ENCODE measurements around the gene NOVA1.

Gene NOVA1

DNA sequence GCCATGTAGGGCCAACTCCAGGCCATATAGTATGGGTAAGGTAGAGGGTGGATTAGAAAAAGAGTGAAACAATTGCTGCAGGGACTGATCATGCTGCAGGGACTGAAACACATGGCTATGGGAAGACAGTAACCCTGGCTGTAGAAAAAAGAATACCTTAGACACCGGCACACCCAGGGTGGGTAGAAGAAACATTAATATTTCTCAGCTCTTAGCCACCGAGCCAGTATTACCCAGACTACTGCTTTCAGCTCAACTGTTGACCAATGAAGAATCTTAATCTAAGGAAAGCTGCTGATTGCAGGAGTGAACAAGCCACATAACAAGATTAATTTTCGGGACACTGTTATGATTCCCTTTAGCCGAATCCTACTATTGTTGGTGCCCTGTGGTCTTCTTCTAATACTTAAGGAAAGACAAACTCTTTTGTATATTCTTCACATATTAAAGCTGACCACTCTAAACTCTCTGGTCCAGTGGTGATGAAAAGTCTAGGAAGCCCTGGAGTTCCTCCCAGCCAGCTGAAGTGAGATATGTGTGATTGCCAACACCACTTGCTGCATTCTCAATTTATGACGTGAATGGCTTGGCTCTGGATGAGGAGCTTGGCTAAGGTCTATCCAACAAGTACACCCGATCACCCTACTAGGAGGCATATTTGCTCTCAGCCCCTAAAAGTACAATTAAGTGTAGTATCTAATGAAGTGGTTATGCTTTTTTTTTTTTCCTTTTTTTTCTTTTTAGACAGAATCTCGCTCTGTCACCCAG, 69.2 kb downstream of the NOVA1 start:
- H3K27ac ChIP-seq (ENCODE audit: low read depth in 2 of 2, low read length in 2 of 2) = no peak overlapping the region

DNA sequence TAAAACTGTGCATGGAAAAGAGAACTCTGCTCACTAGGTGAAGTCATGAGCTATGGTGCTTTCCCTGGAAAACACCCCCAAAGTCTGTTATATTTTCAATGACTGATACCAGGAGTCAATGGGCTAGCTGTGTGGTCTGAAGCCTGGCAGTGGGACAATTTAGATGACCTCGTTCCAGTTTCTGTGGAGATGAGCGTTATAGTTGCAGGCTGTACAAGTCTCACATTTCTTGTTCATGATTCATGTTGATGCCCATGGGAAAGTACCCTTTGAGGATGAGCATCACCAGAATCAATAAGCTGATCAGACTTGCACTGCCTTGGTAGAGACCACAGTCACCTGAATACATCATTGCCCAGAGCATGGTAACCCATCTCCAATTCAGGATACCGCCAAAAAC, 70.7 kb downstream of the NOVA1 start:
- no peak overlapping the region for H3K27ac ChIP-seq (ENCODE audit: low read depth in 2 of 2, low read length in 2 of 2)
- H3K4me1 ChIP-seq (ENCODE audit: control insufficient read depth in 2 of 2, insufficient read depth in 2 of 2, low read length in 2 of 2) = no peaks in the 10 kb centered on the region

More for the DNA sequence above, 69.2 kb downstream of the NOVA1 start:
- no peaks in the 10 kb centered on the region for H3K9me3 ChIP-seq (ENCODE audit: control insufficient read depth in 2 of 2, low read length in 2 of 2)
- no peaks in the 10 kb centered on the region for H3K4me1 ChIP-seq (ENCODE audit: control insufficient read depth in 2 of 2, insufficient read depth in 2 of 2, low read length in 2 of 2)
- no peak overlapping the region for H3K9ac ChIP-seq (ENCODE audit: low read depth in 1 of 2, low read length in 2 of 2)
- no peak overlapping the region for H3K4me3 ChIP-seq (ENCODE audit: low read length in 2 of 2)
- no peaks in the 10 kb centered on the region for H3K27me3 ChIP-seq (ENCODE audit: control insufficient read depth in 2 of 2, insufficient read depth in 2 of 2, low read length in 2 of 2)
- no peaks in the 10 kb centered on the region for H3K36me3 ChIP-seq (ENCODE audit: control insufficient read depth in 2 of 2, insufficient read depth in 2 of 2, low read length in 2 of 2)

DNA sequence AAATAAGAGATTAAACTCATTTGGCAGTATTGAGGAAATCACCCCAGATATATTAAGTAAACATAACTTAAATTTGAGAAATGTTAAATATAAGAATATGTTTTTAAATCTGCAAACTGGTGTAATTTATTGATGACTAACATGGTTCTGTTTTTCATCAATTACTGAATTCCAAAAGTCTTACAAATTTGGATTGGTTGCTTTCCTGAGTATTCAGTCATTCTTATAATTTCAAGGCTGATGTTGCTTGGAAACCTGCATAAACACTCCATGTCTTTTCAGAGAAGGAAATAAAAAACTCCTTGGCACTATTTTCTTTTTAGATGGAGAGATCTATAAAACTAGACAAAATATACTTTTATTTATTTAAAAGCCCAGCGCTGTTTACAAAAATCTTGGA, 71.7 kb downstream of the NOVA1 start:
- Histone ChIP-seq H3K4me3 (ENCODE audit: low read length in 2 of 2) (no peak overlapping the region), H3K9me3 (ENCODE audit: control insufficient read depth in 2 of 2, low read length in 2 of 2) (no peaks in the 10 kb centered on the region), H3K9ac (ENCODE audit: low read depth in 1 of 2, low read length in 2 of 2) (no peak overlapping the region), H3K36me3 (ENCODE audit: control insufficient read depth in 2 of 2, insufficient read depth in 2 of 2, low read length in 2 of 2) (no peaks in the 10 kb centered on the region), H3K27me3 (ENCODE audit: control insufficient read depth in 2 of 2, insufficient read depth in 2 of 2, low read length in 2 of 2) (no peaks in the 10 kb centered on the region), H3K4me1 (ENCODE audit: control insufficient read depth in 2 of 2, insufficient read depth in 2 of 2, low read length in 2 of 2) (no peaks in the 10 kb centered on the region), H3K27ac (ENCODE audit: low read depth in 2 of 2, low read length in 2 of 2) (no peak overlapping the region)

More for the DNA sequence above, 70.7 kb downstream of the NOVA1 start:
- Histone ChIP-seq H3K36me3 (ENCODE audit: control insufficient read depth in 2 of 2, insufficient read depth in 2 of 2, low read length in 2 of 2) (no peaks in the 10 kb centered on the region), H3K4me3 (ENCODE audit: low read length in 2 of 2) (no peak overlapping the region), H3K27me3 (ENCODE audit: control insufficient read depth in 2 of 2, insufficient read depth in 2 of 2, low read length in 2 of 2) (no peaks in the 10 kb centered on the region), H3K9me3 (ENCODE audit: control insufficient read depth in 2 of 2, low read length in 2 of 2) (no peaks in the 10 kb centered on the region), H3K9ac (ENCODE audit: low read depth in 1 of 2, low read length in 2 of 2) (no peak overlapping the region)

DNA sequence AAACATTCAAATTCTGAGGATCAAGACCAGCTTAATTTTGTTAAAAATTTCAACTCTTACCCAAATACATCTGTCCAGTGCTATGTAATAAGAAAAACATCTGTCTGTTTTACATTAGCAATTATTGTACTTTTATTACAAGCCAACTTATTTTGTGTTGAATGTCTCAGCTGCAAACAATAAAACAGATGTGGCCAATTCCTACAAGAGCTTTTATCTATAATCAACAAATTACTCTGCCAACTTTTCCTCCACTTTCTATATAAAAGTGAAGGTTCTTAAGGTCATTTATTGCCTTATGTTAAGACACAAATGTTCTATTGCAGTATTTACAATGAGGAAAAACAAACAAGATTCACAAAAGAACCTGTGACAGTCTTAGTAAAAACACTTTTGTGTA, 72.7 kb downstream of the NOVA1 start:
- no peak overlapping the region for H3K4me3 ChIP-seq (ENCODE audit: low read length in 2 of 2)
- no peaks in the 10 kb centered on the region for H3K27me3 ChIP-seq (ENCODE audit: control insufficient read depth in 2 of 2, insufficient read depth in 2 of 2, low read length in 2 of 2)
- H3K9me3 ChIP-seq (ENCODE audit: control insufficient read depth in 2 of 2, low read length in 2 of 2) = no peaks in the 10 kb centered on the region
- H3K36me3 ChIP-seq (ENCODE audit: control insufficient read depth in 2 of 2, insufficient read depth in 2 of 2, low read length in 2 of 2) = no peaks in the 10 kb centered on the region
- H3K27ac ChIP-seq (ENCODE audit: low read depth in 2 of 2, low read length in 2 of 2) = no peak overlapping the region
- no peaks in the 10 kb centered on the region for H3K4me1 ChIP-seq (ENCODE audit: control insufficient read depth in 2 of 2, insufficient read depth in 2 of 2, low read length in 2 of 2)
- H3K9ac ChIP-seq (ENCODE audit: low read depth in 1 of 2, low read length in 2 of 2) = no peak overlapping the region

DNA sequence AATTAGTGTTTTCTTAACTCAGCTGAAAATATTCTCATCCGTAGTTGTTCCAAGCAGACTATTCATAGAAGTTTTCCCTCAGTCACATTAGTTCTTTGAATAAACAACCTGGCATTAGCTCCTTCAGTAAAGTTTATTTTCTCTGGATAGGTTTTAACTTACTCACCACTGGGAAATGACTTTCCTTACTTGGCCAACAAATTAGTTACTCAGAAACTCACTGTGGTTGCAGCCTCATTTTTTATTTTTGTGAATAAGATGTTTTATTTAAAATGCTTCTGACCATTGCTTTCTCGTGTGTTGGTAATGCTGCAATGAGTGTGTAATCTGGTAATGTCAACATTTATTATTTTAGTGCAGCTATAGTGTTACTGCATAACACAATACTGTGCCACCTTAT, 74.9 kb downstream of the NOVA1 start:
- Histone ChIP-seq H3K4me3 (ENCODE audit: low read length in 2 of 2) (no peak overlapping the region), H3K27me3 (ENCODE audit: control insufficient read depth in 2 of 2, insufficient read depth in 2 of 2, low read length in 2 of 2) (no peaks in the 10 kb centered on the region), H3K27ac (ENCODE audit: low read depth in 2 of 2, low read length in 2 of 2) (no peak overlapping the region), H3K36me3 (ENCODE audit: control insufficient read depth in 2 of 2, insufficient read depth in 2 of 2, low read length in 2 of 2) (no peaks in the 10 kb centered on the region), H3K4me1 (ENCODE audit: control insufficient read depth in 2 of 2, insufficient read depth in 2 of 2, low read length in 2 of 2) (no peaks in the 10 kb centered on the region), H3K9ac (ENCODE audit: low read depth in 1 of 2, low read length in 2 of 2) (no peak overlapping the region), H3K9me3 (ENCODE audit: control insufficient read depth in 2 of 2, low read length in 2 of 2) (no peaks in the 10 kb centered on the region)

DNA sequence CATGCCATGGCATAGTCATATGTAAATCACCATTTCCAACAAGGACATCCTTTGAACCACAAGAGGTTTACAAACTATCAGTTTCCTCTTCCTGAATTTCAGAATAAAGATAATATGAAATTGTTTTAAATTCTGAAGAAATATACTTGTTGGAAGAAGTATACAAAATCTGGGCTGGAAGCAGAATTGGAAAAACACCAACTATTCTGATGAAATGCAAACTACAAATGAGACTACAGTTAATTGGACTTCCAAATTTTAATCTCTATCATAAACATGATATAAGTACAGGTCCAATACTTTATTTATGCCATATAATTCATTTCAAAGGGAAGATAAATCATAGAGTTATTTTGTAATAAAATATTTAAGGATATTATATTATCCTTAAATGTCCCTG, 80.1 kb downstream of the NOVA1 start:
- Histone ChIP-seq H3K27ac (ENCODE audit: low read depth in 2 of 2, low read length in 2 of 2) (no peak overlapping the region), H3K9me3 (ENCODE audit: control insufficient read depth in 2 of 2, low read length in 2 of 2) (no peaks in the 10 kb centered on the region), H3K4me3 (ENCODE audit: low read length in 2 of 2) (no peak overlapping the region), H3K36me3 (ENCODE audit: control insufficient read depth in 2 of 2, insufficient read depth in 2 of 2, low read length in 2 of 2) (no peaks in the 10 kb centered on the region), H3K4me1 (ENCODE audit: control insufficient read depth in 2 of 2, insufficient read depth in 2 of 2, low read length in 2 of 2) (no peaks in the 10 kb centered on the region), H3K27me3 (ENCODE audit: control insufficient read depth in 2 of 2, insufficient read depth in 2 of 2, low read length in 2 of 2) (no peaks in the 10 kb centered on the region), H3K9ac (ENCODE audit: low read depth in 1 of 2, low read length in 2 of 2) (no peak overlapping the region)

DNA sequence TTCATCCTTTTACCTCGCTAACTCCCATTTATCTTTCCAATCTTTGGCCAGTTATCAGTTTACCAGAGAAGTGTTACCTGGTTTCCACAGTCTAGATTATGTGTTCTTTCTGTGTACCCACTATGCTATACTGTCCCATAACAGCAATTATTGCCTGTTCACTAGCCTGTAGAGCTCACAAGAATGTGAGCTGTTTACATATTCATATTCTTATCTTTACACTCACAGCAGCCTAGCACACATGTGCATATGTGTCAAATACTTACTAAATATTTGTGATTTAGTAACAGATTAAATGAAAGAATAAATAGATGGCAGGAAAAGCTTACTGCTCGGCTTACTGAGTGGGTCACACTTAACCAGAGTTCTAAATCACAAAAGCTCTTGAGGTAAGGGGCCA, 97.8 kb downstream of the NOVA1 start:
- Histone ChIP-seq H3K36me3 (ENCODE audit: control insufficient read depth in 2 of 2, insufficient read depth in 2 of 2, low read length in 2 of 2) (no peaks in the 10 kb centered on the region), H3K4me3 (ENCODE audit: low read length in 2 of 2) (no peak overlapping the region), H3K9ac (ENCODE audit: low read depth in 1 of 2, low read length in 2 of 2) (no peak overlapping the region), H3K9me3 (ENCODE audit: control insufficient read depth in 2 of 2, low read length in 2 of 2) (no peaks in the 10 kb centered on the region), H3K27ac (ENCODE audit: low read depth in 2 of 2, low read length in 2 of 2) (no peak overlapping the region), H3K4me1 (ENCODE audit: control insufficient read depth in 2 of 2, insufficient read depth in 2 of 2, low read length in 2 of 2) (no peaks in the 10 kb centered on the region), H3K27me3 (ENCODE audit: control insufficient read depth in 2 of 2, insufficient read depth in 2 of 2, low read length in 2 of 2) (no peaks in the 10 kb centered on the region)

DNA sequence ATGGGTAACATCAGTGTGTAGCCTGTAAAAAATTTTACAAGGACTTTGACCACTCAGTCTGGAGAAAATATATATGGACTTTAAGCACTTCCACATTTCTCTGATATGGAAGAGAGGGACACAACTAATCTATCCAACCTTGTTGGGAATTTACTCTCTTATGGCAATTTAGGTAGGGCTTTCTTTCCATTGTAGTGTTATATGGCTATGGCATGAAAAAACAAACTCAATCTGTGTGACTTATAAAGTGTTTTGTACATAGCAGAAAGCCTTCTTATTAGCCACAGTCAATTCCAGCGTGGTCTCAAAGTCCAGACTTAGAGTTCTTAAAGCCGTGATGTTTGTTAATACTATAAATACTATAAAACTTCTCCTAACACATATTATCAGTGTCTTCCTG, 98.3 kb downstream of the NOVA1 start:
- Histone ChIP-seq H3K9ac (ENCODE audit: low read depth in 1 of 2, low read length in 2 of 2) (no peak overlapping the region), H3K9me3 (ENCODE audit: control insufficient read depth in 2 of 2, low read length in 2 of 2) (no peaks in the 10 kb centered on the region), H3K36me3 (ENCODE audit: control insufficient read depth in 2 of 2, insufficient read depth in 2 of 2, low read length in 2 of 2) (no peaks in the 10 kb centered on the region), H3K4me1 (ENCODE audit: control insufficient read depth in 2 of 2, insufficient read depth in 2 of 2, low read length in 2 of 2) (no peaks in the 10 kb centered on the region), H3K4me3 (ENCODE audit: low read length in 2 of 2) (no peak overlapping the region), H3K27ac (ENCODE audit: low read depth in 2 of 2, low read length in 2 of 2) (no peak overlapping the region), H3K27me3 (ENCODE audit: control insufficient read depth in 2 of 2, insufficient read depth in 2 of 2, low read length in 2 of 2) (no peaks in the 10 kb centered on the region)

DNA sequence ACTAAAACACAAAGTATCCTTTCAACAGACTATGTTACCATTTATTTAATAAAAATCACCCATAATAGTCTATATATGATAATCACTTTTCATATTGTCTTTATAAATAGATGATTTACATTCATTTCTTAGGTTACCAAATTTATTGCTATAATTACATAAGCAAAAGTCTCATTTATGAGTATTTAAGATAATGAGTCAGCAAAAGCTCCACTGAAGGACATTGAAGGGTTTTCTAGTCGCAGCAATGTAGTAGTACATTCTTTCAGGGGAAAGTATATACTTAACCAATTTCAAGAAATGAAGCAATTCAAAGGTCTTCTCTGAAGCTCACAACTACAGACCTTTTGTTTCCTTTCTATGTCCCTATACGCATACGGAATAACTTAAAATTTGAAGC, 110.9 kb downstream of the NOVA1 start:
- H3K27ac ChIP-seq (ENCODE audit: low read depth in 2 of 2, low read length in 2 of 2) = no peak overlapping the region
- H3K4me1 ChIP-seq (ENCODE audit: control insufficient read depth in 2 of 2, insufficient read depth in 2 of 2, low read length in 2 of 2) = no peaks in the 10 kb centered on the region
- H3K36me3 ChIP-seq (ENCODE audit: control insufficient read depth in 2 of 2, insufficient read depth in 2 of 2, low read length in 2 of 2) = no peaks in the 10 kb centered on the region
- no peak overlapping the region for H3K9ac ChIP-seq (ENCODE audit: low read depth in 1 of 2, low read length in 2 of 2)
- H3K4me3 ChIP-seq (ENCODE audit: low read length in 2 of 2) = no peak overlapping the region
- H3K27me3 ChIP-seq (ENCODE audit: control insufficient read depth in 2 of 2, insufficient read depth in 2 of 2, low read length in 2 of 2) = no peaks in the 10 kb centered on the region
- H3K9me3 ChIP-seq (ENCODE audit: control insufficient read depth in 2 of 2, low read length in 2 of 2) = no peaks in the 10 kb centered on the region

DNA sequence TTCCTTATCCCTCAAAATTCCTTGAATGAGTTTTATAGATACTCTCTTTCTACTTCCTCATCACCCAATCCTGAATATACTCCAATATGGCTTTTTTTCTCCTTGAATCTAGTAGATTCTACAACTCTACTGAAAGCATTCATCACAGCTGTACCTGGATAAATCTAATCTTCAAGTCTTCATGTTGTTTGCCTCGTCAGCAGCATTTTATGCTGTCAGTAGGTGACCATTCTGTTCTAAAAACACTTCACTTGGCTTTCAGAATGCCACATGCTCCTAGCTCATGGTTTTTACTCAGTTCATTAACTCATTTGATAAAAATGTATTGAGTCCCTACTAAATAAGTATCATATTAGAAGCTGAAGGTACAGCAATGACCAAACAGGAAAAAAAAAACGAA, 113.3 kb downstream of the NOVA1 start:
- H3K9ac ChIP-seq (ENCODE audit: low read depth in 1 of 2, low read length in 2 of 2) = no peak overlapping the region
- no peak overlapping the region for H3K27ac ChIP-seq (ENCODE audit: low read depth in 2 of 2, low read length in 2 of 2)
- H3K36me3 ChIP-seq (ENCODE audit: control insufficient read depth in 2 of 2, insufficient read depth in 2 of 2, low read length in 2 of 2) = no peaks in the 10 kb centered on the region
- no peaks in the 10 kb centered on the region for H3K27me3 ChIP-seq (ENCODE audit: control insufficient read depth in 2 of 2, insufficient read depth in 2 of 2, low read length in 2 of 2)
- no peak overlapping the region for H3K4me3 ChIP-seq (ENCODE audit: low read length in 2 of 2)
- no peaks in the 10 kb centered on the region for H3K9me3 ChIP-seq (ENCODE audit: control insufficient read depth in 2 of 2, low read length in 2 of 2)
- H3K4me1 ChIP-seq (ENCODE audit: control insufficient read depth in 2 of 2, insufficient read depth in 2 of 2, low read length in 2 of 2) = no peaks in the 10 kb centered on the region

DNA sequence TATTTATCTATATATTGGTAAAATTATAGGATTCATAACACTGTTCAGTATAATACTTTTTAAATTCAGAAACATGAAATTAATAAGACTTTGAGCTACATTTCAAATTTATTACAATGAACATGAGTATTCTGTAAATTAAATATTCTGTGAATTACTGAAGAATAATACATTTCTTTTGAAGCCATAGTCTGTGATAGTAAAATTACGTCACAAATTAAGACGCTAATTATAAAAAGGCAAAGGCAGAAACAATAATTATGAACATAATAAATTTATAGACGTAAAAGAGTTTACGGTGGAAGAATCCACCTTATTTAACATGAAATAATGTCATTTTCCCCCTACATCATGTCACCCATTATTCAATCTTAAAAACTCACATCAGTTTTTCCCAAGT, 118.9 kb downstream of the NOVA1 start:
- H3K9ac ChIP-seq (ENCODE audit: low read depth in 1 of 2, low read length in 2 of 2) = no peak overlapping the region
- H3K4me1 ChIP-seq (ENCODE audit: control insufficient read depth in 2 of 2, insufficient read depth in 2 of 2, low read length in 2 of 2) = no peaks in the 10 kb centered on the region
- H3K36me3 ChIP-seq (ENCODE audit: control insufficient read depth in 2 of 2, insufficient read depth in 2 of 2, low read length in 2 of 2) = no peaks in the 10 kb centered on the region
- no peak overlapping the region for H3K27ac ChIP-seq (ENCODE audit: low read depth in 2 of 2, low read length in 2 of 2)
- H3K27me3 ChIP-seq (ENCODE audit: control insufficient read depth in 2 of 2, insufficient read depth in 2 of 2, low read length in 2 of 2) = no peaks in the 10 kb centered on the region
- no peak overlapping the region for H3K4me3 ChIP-seq (ENCODE audit: low read length in 2 of 2)
- H3K9me3 ChIP-seq (ENCODE audit: control insufficient read depth in 2 of 2, low read length in 2 of 2) = no peaks in the 10 kb centered on the region
